HCT116 (cell line): Measurements from ENCODE around the gene MON2. TPM values are rescaled to one million over a fixed set of nuclear protein-coding genes. Genes with fewer than 3 reads are reported as not detected.
A peak's percentile ranks its signal among the peaks of the same experiment; 100 is the strongest.

Experiments
- ATAC-seq: fragments of 200-7000 bp; cut with Tn5 transposase; 2 replicates; pipeline ENCODE4 v1.9.1; 2020; ENCODE audit warnings: mild to moderate bottlenecking, moderate library complexity
- BruUV-seq: library from RNA; stranded (reverse); fragments of 400-500 nt; replicated peaks from 2 replicates; lab custom pipeline; 2021; lab: Mats Ljungman, UMichigan
- CTCF ChIA-PET: fragments of 300-600 bp; sonication (Branson Sonifier 250); formaldehyde crosslinking; loops from one replicate; lab custom pipeline; 2021; ENCODE audit warnings: antibody characterized with exemption; lab: Charles Lee
- POLR2A ChIA-PET: fragments of 300-600, 350-600 bp; sonication (Branson Sonifier 250); formaldehyde crosslinking; loops from one replicate; lab custom pipeline; 2021; ENCODE audit warnings: antibody characterized with exemption; lab: Charles Lee
- RAD21 ChIA-PET, 2 experiments: fragments of 300-600 bp; sonication (Branson Sonifier 250); formaldehyde crosslinking; loops; one replicate each; lab custom pipeline; 2023; ENCODE audit warnings: low total read pairs in 2 of 2; ENCODE audit not compliant: uncharacterized antibody in 2 of 2, unreplicated experiment in 2 of 2, low non-redundant PET in 1 of 2; lab: Charles Lee
- DNase-seq: peaks from one replicate; pipeline ENCODE4 v3.0.0-alpha.2; 2010; ENCODE audit warnings: low read depth, low spot score
- H2AFZ ChIP-seq: fragments of 200-600 bp; shearing (Covaris generic), sonication (generic); 2 replicates; pipeline ENCODE4 v1.6.1; 2017; ENCODE audit warnings: low read depth, mixed run types, mixed read lengths, antibody characterized with exemption, low read length; ENCODE audit not compliant: poor library complexity, severe bottlenecking
- H3K27ac ChIP-seq: 2 replicates; pipeline ENCODE4 v1.5.1; 2012; ENCODE audit warnings: low read depth, low read length
- H3K27me3 ChIP-seq: fragments of 200-600 bp; sonication (generic); 2 replicates; pipeline ENCODE4 v1.6.1; 2016; ENCODE audit warnings: mixed run types, low read length, mixed read lengths; ENCODE audit not compliant: insufficient read depth
- H3K36me3 ChIP-seq, 2 experiments: fragments of 200-500 bp in 1 of 2; fragments of 200-600 bp in 1 of 2; sonication (Bioruptor generic) in 1 of 2; sonication (generic) in 1 of 2; 2 replicates each; pipeline versions ENCODE4 v1.5.1 to v1.6.1; 2014 to 2016; ENCODE audit warnings: low read length in 2 of 2, inconsistent platforms in 1 of 2, mixed read lengths in 1 of 2, mixed run types in 1 of 2; ENCODE audit not compliant: insufficient read depth in 2 of 2, control insufficient read depth in 1 of 2
- H3K4me1 ChIP-seq, 2 experiments: fragments of 200-600 bp in 1 of 2; sonication (generic) in 1 of 2; 2 replicates each; pipeline versions ENCODE4 v1.5.1 to v1.6.1; 2012 to 2017; ENCODE audit warnings: low read length in 2 of 2, inconsistent platforms in 1 of 2, mild to moderate bottlenecking in 1 of 2, mixed read lengths in 1 of 2, mixed run types in 1 of 2, moderate library complexity in 1 of 2; ENCODE audit not compliant: insufficient read depth in 2 of 2, control insufficient read depth in 1 of 2
- H3K4me2 ChIP-seq: fragments of 200-600 bp; sonication (generic); 2 replicates; pipeline ENCODE4 v1.6.1; 2017; ENCODE audit warnings: mixed run types, low read length, mixed read lengths
- H3K4me3 ChIP-seq, 2 experiments: fragments of 200-600 bp in 1 of 2; sonication (generic) in 1 of 2; replicated peaks in 1 of 2; 2 replicates each; pipeline ENCODE4 v1.5.1; 2011 to 2016; ENCODE audit warnings: low read length in 2 of 2, control low read depth in 1 of 2, low read depth in 1 of 2, mild to moderate bottlenecking in 1 of 2, mixed read lengths in 1 of 2, mixed run types in 1 of 2
- H3K79me2 ChIP-seq: fragments of 200-600 bp; sonication (generic); 2 replicates; pipeline ENCODE4 v1.6.1; 2017; ENCODE audit warnings: mild to moderate bottlenecking, mixed run types, low read length, moderate library complexity, mixed read lengths; ENCODE audit not compliant: insufficient read depth
- H3K9ac ChIP-seq: fragments of 200-600 bp; sonication (generic); 2 replicates; pipeline ENCODE4 v1.6.1; 2016; ENCODE audit warnings: low read length, mixed read lengths
- H3K9me2 ChIP-seq: fragments of 200-600 bp; sonication (generic), shearing (Covaris generic); 2 replicates; pipeline ENCODE4 v1.6.1; 2017; ENCODE audit warnings: mixed run types, mild to moderate bottlenecking, moderate library complexity; ENCODE audit not compliant: insufficient read depth
- H3K9me3 ChIP-seq, 2 experiments: fragments of 200-500 bp in 1 of 2; fragments of 200-600 bp in 1 of 2; sonication (Bioruptor generic) in 1 of 2; sonication (generic) in 1 of 2; 2 replicates each; pipeline ENCODE4 v1.6.1; 2014 to 2017; ENCODE audit warnings: low read length in 2 of 2, mixed read lengths in 2 of 2, inconsistent platforms in 1 of 2, low read depth in 1 of 2, mild to moderate bottlenecking in 1 of 2, mixed run types in 1 of 2, moderate library complexity in 1 of 2; ENCODE audit not compliant: control insufficient read depth in 1 of 2, insufficient read depth in 1 of 2
- H4K20me1 ChIP-seq: fragments of 200-600 bp; sonication (generic), shearing (Covaris generic); 2 replicates; pipeline ENCODE4 v1.6.1; 2017; ENCODE audit warnings: mixed run types, mild to moderate bottlenecking, moderate library complexity; ENCODE audit not compliant: insufficient read depth
- CBX3 ChIP-seq: IDR thresholded peaks from 2 replicates; pipeline ENCODE4 v1.6.1; 2012; ENCODE audit warnings: low read depth
- CEBPB ChIP-seq: IDR thresholded peaks from 2 replicates; pipeline ENCODE4 v1.6.1; 2012; ENCODE audit warnings: low read depth
- EGR1 ChIP-seq: IDR thresholded peaks from 2 replicates; pipeline ENCODE4 v1.6.1; 2012; ENCODE audit warnings: low read depth
- ELF1 ChIP-seq: IDR thresholded peaks from 2 replicates; pipeline ENCODE4 v1.6.1; 2012; ENCODE audit warnings: low read depth, borderline replicate concordance
- EZH2 ChIP-seq: fragments of 200-600 bp; sonication (generic); IDR thresholded peaks from 2 replicates; pipeline ENCODE4 v1.6.1; 2017; ENCODE audit warnings: antibody characterized with exemption, mixed run types
- EZH2phosphoT487 ChIP-seq: fragments of 200-600 bp; IDR thresholded peaks from 2 replicates; pipeline ENCODE4 v1.6.1; 2018; ENCODE audit warnings: antibody characterized with exemption, borderline replicate concordance
- FOSL1 ChIP-seq: IDR thresholded peaks from 2 replicates; pipeline ENCODE4 v1.6.1; 2012; ENCODE audit warnings: low read depth
- JUND ChIP-seq: IDR thresholded peaks from 2 replicates; pipeline ENCODE4 v1.6.1; 2012
- POLR2A ChIP-seq: IDR thresholded peaks from 2 replicates; pipeline ENCODE4 v1.7.0; 2011; ENCODE audit warnings: borderline replicate concordance; ENCODE audit not compliant: insufficient read depth, insufficient read length; ENCODE audit errors: extremely low read depth
- POLR2AphosphoS5 ChIP-seq: IDR thresholded peaks from 2 replicates; pipeline ENCODE4 v1.6.1; 2011; ENCODE audit warnings: mild to moderate bottlenecking, low read depth, low read length, moderate library complexity
- SIN3A ChIP-seq: IDR thresholded peaks from 2 replicates; pipeline ENCODE4 v1.6.1; 2012; ENCODE audit warnings: low read depth
- SRF ChIP-seq: IDR thresholded peaks from 2 replicates; pipeline ENCODE4 v1.6.1; 2012; ENCODE audit warnings: low read depth
- TCF7L2 ChIP-seq: IDR thresholded peaks from 2 replicates; pipeline ENCODE4 v1.7.0; 2011; ENCODE audit warnings: borderline replicate concordance, inconsistent platforms; ENCODE audit not compliant: insufficient read depth, insufficient read length; ENCODE audit errors: extremely low read depth
- YY1 ChIP-seq: IDR thresholded peaks from 2 replicates; pipeline ENCODE4 v1.6.1; 2011; ENCODE audit warnings: low read length, low read depth, moderate library complexity, mild to moderate bottlenecking; ENCODE audit not compliant: insufficient replicate concordance; ENCODE audit errors: extremely low read depth
- ZFX ChIP-seq: fragments of 450-650 bp; IDR thresholded peaks from 2 replicates; pipeline ENCODE4 v1.6.1; 2017
- intact Hi-C: fragments of 100-400 bp; cut with micrococcal nuclease; formaldehyde crosslinking; loops from 2 replicates; pipeline ENCODE4 v1.10.0; 2022
- total RNA-seq: library from RNA; stranded (reverse); gene quantifications from one replicate; pipeline ENCODE4 v1.2.1, GENCODE V29; 2021; ENCODE audit not compliant: unreplicated experiment

Gene MON2
- total RNA-seq, 1 experiment from 2014 or later, result 30.7 TPM

DNA sequence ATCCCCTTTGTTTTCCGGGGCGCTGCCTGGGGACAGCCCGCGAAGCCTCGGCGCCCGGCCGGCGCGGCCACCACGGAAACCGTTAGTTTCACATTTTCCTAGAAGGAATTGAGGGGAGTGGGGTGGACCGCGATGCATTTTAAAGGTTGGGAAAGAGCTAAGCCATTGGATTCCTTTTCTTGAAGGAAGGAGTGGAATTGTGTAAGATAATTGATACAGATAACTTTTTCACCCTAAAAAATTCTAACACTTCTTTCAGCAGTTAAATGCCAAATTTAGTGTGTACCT, 137.1 kb downstream of the MON2 start:
- Histone ChIP-seq H3K4me2 (peak overlapping the region; percentile 91), H3K9me3 (no peaks in the 10 kb centered on the region), H3K9ac (peak overlapping the region; percentile 93), H3K4me1 (peaks cover 11 to 36% of the 10 kb centered on the region in 2 experiments), H3K4me3 (peak overlapping the region; percentile 72 to 79), H4K20me1 (no peaks in the 10 kb centered on the region), H3K9me2 (no peaks in the 10 kb centered on the region), H3K27ac (peak overlapping the region; percentile 99), H3K27me3 (no peaks in the 10 kb centered on the region), H3K79me2 (peaks cover 26% of the 10 kb centered on the region), H2AFZ (no peak overlapping the region), H3K36me3 (no peaks in the 10 kb centered on the region)
- TF ChIP-seq CEBPB (no peak), POLR2A (peak; percentile 9)
- POLR2A ChIA-PET, result interaction anchor here (0.9 to 1.4 kb wide), 2 partner anchors 11 to 127 kb away, joined by 3 to 5 read pairs; no protein-coding TSS in a partner anchor
- intact Hi-C loops, result loop anchor here (1.0 to 10.0 kb wide), 4 partner anchors 121 to 339 kb away; partner anchors contain the start of gene USP15
- RAD21 ChIA-PET, result interaction anchor here in 1 of 2 experiments (0.7 kb wide), 1 partner anchor 158 kb away, joined by 4 read pairs; no protein-coding TSS in a partner anchor
- ATAC-seq (no peak), DNase-seq (no peak)
- CTCF ChIA-PET, result interaction anchor here (1.1 to 1.7 kb wide), 2 partner anchors 22 to 193 kb away, joined by 3 to 5 read pairs; no protein-coding TSS in a partner anchor
- no TSS peak for BruUV-seq

DNA sequence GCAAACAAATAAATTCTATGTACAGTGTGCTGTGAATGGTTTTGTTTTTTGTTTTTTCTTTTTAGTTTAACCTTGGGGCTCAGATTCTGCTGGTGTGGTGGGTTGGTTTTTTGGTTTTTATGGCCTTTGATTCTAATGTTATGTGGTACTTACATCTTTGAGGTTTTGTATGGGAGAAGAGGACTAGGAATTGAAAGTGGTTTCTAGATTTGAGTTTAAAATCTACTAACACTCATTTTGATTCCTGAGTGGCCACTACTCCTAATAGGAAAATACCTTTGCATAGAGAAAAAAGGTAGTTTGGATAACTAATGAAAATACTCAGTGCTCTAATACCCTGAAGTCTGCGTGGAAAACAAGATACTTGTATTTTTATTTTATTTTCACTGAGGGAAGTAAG, 137.7 kb downstream of the MON2 start:
- ChIA-PET CTCF (interaction anchor here (1.7 kb wide), 1 partner anchor 193 kb away, joined by 3 read pairs; no protein-coding TSS in a partner anchor), POLR2A (no interaction called here), RAD21 (no interaction called here)
- intact Hi-C loops, result loop anchor here (10.0 kb wide), 1 partner anchor 340 kb away; the partner anchor contains the start of gene USP15
- peak overlapping the region; percentile 91 for H3K4me2 ChIP-seq
- no peak for ATAC-seq
- H3K9me3 ChIP-seq, result no peaks in the 10 kb centered on the region
- no TSS peak for BruUV-seq
- no peaks in the 10 kb centered on the region for H3K9me2 ChIP-seq
- DNase-seq, result no peak
- H3K79me2 ChIP-seq, result peaks cover 26% of the 10 kb centered on the region
- no peak overlapping the region; the same call in 1 of the 2 replicates for H3K27ac ChIP-seq
- no peaks in the 10 kb centered on the region for H3K36me3 ChIP-seq
- H3K4me3 ChIP-seq, result peak overlapping the region; percentile 72 to 79
- peaks cover 11 to 36% of the 10 kb centered on the region in 2 experiments for H3K4me1 ChIP-seq
- no peaks in the 10 kb centered on the region for H4K20me1 ChIP-seq
- no peaks in the 10 kb centered on the region for H3K27me3 ChIP-seq
- TF ChIP-seq SRF, result no peak
- no peak for TF ChIP-seq EZH2
- TF ChIP-seq YY1, result no peak
- no peak for TF ChIP-seq POLR2AphosphoS5
- TF ChIP-seq CBX3, result no peak
- TF ChIP-seq ELF1, result no peak
- no peak for TF ChIP-seq SIN3A
- no peak for TF ChIP-seq EZH2phosphoT487
- no peak for TF ChIP-seq JUND
- TF ChIP-seq EGR1, result no peak
- no peak for TF ChIP-seq TCF7L2
- TF ChIP-seq ZFX, result no peak
- no peak for TF ChIP-seq FOSL1
- peak overlapping the region; percentile 93 for H3K9ac ChIP-seq
- no peak overlapping the region for H2AFZ ChIP-seq
